GM18907 (cell line): ENCODE measurements around the gene TMEM183A.
A peak's percentile ranks its signal among the peaks of the same experiment; 100 is the strongest.
"Not testable (repeated sequence)": the region's sequence is repeated elsewhere in the genome, so short reads cannot be mapped to it uniquely, and the experiment has no call there.

Experiments
- ATAC-seq: cut with Tn5 transposase; IDR thresholded peaks from one replicate; pipeline ENCODE4 v1.9.1; 2021; ENCODE audit warnings: mild to moderate bottlenecking, moderate library complexity; ENCODE audit not compliant: unreplicated experiment

The TMEM183A gene

GRCh38 chr1:203006948-203007871 lies at the start of gene TMEM183A:
TMEM183A (plus strand) TSS chr1:203007374; CDS start chr1:203007466, 92 bp downstream.
- ATAC-seq = peak; percentile 93

GRCh38 chr1:202957733-202958543 lies 49.2 kb upstream of the TMEM183A start, which contains the start of gene ADIPOR1:
ADIPOR1 (minus strand) TSS chr1:202958312; CDS start chr1:202951070, 7,242 bp downstream.
- peak; percentile 94 for ATAC-seq

DNA sequence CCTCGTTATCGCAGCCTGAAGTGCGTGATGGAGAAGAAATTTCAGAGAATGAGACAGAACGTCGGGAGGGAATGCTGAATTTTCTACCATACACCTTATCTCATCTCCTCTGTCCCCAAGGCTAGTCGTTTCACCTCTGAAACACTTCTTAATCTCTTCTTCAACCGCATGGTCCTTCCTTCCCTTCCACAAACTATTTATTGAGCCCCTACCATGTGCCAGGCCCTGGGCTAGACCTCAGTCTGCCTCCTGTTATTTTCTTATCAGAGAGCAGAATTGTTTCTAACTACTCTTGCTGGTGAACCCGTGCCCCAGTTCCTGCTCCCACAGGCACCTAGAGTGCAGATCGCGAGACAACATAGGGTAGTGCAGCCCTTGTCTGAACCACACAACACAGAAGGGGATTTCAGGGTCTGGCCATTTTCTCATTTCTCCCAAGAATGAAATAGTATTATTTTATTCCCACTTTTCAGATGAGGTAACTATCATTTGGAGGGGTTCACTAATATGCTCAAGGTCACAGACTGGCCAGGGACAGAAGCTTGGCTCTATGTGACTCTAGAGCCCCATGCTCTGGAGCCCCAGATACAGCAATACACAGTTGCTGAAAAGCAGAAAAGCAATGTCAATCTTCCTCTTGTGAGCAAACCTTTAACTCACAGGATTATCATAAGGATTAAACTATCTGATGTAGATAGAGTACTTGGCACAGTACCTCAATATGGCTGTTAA lies 48.5 kb upstream of the TMEM183A start:
- peak; percentile 3 for ATAC-seq

DNA sequence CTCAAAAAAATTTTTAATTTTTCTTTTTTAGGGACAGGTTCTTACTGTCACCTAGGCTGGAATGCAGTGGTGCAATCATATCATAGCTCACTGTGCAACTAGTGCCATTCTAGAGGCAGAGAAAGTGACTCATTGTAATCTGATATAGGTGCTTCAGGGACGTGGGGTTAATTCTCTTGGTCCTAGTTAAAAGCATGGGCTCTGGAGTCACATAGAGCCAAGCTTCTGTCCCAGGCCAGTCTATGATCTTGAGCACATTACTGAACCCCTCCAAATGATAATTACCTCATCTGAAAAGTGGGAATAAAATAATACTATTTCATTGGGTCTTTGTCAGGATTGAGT lies 47.9 kb upstream of the TMEM183A start:
- ATAC-seq = no peak

GRCh38 chr1:202961220-202961880 lies 45.8 kb upstream of the TMEM183A start:
- ATAC-seq = no peak

- no peak for ATAC-seq
Measured at GRCh38 chr1:202964791-202965410, 42.3 kb upstream of the TMEM183A start.

- no peak for ATAC-seq
Measured at GRCh38 chr1:202965422-202965821, 41.8 kb upstream of the TMEM183A start.

DNA sequence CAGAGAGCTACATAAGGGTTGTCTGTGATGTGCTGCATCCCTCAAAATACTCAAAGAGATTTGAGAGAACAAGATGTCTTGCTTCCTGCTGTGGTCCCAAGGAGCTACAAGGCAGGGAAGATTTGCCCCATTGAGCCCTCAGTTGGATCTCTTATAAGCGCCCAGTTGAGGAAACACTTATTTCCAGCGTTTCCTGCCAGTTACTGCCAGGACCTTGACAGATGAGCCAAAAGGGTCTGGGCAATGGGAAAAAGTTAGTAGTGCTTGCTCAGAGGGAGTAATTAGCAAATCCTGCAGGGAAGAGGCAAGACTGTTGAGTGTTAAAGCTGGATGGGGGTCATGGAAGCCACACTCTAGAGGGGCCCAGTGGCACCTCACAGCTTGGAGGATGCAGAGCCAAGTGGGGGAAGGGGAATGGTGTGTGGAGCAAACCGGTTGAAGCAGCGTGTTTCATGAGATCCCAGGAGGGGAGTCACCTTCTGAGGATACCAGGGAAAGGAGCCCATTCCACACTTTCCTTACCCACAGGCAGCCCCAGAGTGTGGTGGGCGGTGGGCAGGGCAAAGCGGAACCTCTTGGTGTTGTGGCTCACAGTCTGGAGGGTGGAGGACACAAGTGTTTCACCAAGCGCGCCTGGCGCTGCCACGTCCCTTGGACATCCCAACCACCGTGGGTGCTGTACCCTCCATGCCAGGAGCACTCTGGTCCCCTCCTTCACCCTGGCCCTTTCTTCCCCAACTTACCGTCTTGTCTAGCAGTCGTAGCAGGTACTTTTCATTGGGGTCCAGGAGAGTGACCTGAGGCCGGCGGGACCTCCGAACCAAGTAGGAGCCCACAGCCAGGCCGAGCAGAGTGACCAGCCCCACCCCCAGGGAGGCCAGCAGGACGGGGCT lies 40.9 kb upstream of the TMEM183A start:
- ATAC-seq = no peak

DNA sequence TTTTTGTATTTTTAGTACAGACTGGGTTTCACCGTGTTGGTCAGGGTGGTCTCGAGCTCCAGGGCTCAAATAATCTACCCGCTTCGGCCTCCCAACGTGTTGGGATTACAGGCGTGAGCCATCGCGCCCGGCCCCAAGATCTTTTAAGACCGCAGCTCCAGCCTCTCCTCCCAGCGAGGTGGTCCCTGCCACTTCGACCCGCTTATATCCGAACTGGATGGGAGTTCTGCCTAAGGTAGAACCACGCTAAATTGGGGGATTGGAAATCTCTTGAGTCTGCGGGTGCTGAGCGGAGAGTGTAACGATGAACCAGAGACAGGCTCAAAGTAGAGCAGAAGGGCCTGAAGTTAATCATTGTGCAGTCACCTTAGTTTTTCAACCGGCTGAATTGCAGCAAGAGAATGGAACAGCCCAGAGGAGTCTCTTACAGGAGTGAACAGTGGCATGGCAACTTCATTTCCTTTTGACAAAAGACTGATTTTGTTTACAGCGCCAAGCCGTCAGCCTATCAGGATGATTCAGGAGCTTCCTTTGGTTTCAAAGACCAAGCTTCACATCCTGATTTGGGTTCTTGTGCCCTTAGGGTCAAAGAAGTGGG lies 39.4 kb upstream of the TMEM183A start:
- peak; percentile 25 for ATAC-seq

GRCh38 chr1:202968351-202968750 lies 38.8 kb upstream of the TMEM183A start:
- no peak for ATAC-seq

GRCh38 chr1:202968895-202969295 lies 38.3 kb upstream of the TMEM183A start:
- ATAC-seq = peak; percentile 51

GRCh38 chr1:202972046-202972445 lies 35.1 kb upstream of the TMEM183A start:
- ATAC-seq = no peak

DNA sequence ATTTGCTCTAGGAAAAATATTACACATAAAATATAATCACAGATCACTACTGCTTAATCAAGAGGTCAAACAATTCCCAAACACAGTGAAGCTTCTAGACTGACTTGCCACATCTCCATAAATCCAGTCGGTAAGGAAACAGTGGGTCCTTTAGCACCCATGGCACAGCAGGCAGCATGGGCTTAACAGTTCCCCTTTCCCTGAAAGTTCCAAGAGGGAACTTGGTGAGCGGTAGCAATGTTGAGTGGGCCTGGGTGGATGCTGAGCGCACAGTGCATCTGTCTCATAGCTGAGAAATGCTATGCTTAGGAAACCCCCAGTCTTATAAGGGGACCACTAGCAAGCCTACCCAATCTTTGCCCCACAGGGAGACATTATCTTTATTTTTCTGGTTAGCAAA lies 32.3 kb upstream of the TMEM183A start:
- ATAC-seq = no peak

GRCh38 chr1:202976633-202977032 lies 30.5 kb upstream of the TMEM183A start:
- no peak for ATAC-seq

GRCh38 chr1:202979459-202979858 lies 27.7 kb upstream of the TMEM183A start:
- no peak for ATAC-seq

GRCh38 chr1:202981939-202982338 lies 25.2 kb upstream of the TMEM183A start:
- ATAC-seq = no peak

DNA sequence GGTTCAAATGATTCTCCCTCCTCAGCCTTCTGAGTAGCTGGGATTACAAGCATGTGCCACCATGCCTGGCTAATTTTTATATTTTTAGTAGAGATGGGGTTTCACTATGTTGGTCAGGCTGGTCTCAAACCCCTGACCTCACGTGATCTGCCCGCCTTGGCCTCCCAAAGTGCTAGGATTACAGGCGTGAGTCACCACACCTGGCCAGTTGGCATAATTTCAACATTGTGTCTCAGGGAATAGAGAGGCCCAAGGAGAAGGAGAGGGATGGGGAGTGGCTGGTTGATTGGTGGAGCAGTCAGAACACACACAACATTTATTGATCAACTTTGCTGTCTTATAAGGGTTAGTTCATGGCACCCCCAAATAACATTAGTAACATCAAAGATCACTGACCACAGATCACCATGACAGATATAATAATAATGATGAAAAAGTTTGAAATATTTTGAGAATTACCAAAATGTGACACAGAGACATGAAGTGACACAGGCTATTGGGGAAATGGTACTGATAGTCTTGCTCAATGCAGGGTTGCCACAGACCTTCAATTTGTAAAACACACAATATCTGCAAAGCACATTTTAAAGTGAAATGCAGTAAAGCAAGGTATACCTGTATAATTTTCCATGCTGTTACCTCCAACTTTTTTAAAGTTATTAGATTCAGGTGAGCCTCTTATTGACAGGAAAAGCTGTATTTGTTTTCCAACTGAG lies 24.3 kb upstream of the TMEM183A start:
- ATAC-seq = no peak

DNA sequence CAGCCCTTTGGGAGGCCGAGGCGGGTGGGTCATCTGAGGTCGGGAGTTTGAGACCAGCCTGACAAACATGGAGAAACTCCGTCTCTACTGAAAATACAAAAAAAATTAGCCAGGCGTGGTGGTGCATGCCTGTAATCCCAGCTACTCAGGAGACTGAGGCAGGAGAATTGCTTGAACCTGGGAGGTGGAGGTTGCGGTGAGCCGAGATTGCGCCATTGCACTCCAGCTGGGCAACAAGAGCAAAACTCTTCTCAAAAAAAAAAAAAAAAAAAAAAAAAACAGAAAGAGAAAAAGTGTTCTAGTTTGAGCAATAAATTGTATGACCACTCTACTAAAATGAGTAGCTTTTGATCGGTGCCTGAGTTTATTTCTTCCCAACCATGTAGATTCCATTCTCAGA lies 21.1 kb upstream of the TMEM183A start:
- not testable (repeated sequence) for ATAC-seq
